T47D (cell line): ENCODE measurements around the gene CDHR1.
A peak's percentile ranks its signal among the peaks of the same experiment; 100 is the strongest.
"Not testable (repeated sequence)": the region's sequence is repeated elsewhere in the genome, so short reads cannot be mapped to it uniquely, and the experiment has no call there.

Source experiments
- DNase-seq, 2 experiments: peaks; one replicate each; pipeline versions ENCODE4 v3.0.0 to v3.0.0-alpha.2; 2011 to 2012; ENCODE audit warnings: low read depth in 1 of 2, low spot score in 1 of 2
- JUND ChIP-seq: IDR thresholded peaks from 2 replicates; pipeline ENCODE4 v1.6.1; 2012; ENCODE audit warnings: low read depth
- in situ Hi-C: cut with HindIII; loops from 2 replicates; pipeline ENCODE4 v1.10.0; 2016; ENCODE audit warnings: low sequenced_read_pairs, low pct_unique_long_range_greater_than_20kb

CDHR1 gene

DNA sequence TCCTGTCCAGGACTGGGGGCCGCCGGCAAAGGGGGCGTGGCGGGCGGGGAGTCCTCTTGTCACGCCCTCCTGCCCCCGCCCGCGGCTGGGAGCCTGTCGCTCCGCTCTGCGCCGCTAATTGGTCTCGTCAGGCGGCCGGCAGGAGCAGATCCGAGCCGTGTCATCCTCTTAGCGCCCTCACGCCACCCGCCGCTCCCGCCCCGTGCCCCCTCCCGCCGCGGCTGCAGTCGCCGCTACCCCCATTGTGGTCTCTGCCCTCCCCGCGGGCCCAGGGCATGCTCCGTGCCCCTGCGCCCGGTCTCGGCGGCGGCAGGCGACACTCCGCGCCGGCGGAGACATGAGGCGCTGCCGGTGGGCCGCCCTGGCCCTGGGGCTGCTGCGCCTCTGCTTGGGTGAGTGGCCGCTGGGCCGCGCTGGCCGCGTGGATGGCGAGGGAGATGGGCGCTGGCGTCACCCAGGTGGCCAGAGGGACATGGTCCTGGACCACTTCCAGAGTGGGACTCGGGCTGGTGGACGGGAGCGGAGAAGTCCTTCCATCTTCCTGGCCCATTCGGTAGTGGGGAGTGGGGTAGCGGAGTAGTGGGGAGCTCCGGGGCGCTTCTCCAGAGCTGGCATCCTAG is at the start of gene CDHR1:
CDHR1 (plus strand) TSS at position 114 of the 620 bp plus-strand sequence; CDS start at position 338, 224 bp downstream.
- in situ Hi-C loops: no loop called here

DNA sequence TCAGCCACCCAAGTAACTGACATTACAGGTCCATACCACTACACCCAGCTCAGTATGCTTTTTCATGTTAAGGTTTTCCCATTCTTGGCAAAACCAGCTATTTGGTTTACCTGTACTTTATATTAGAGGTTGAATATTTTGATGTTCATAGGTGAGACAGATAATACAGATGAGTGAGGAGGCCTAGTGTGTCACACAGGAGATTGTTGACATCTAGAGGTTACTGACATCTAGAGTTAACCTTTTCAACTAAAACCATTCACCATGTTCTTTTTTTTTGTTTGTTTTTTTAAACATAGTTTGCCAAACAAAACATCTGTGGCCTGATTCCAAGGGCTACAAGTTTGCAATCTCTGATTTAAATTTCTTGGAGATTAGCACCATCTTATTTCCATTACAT is 47.0 kb upstream of the CDHR1 start:
- TF ChIP-seq JUND: no peak
- in situ Hi-C loops: no loop called here
- DNase-seq: no peak

More for the DNA sequence above, at the start of gene CDHR1:
- TF ChIP-seq JUND: no peak
- DNase-seq: no peak

DNA sequence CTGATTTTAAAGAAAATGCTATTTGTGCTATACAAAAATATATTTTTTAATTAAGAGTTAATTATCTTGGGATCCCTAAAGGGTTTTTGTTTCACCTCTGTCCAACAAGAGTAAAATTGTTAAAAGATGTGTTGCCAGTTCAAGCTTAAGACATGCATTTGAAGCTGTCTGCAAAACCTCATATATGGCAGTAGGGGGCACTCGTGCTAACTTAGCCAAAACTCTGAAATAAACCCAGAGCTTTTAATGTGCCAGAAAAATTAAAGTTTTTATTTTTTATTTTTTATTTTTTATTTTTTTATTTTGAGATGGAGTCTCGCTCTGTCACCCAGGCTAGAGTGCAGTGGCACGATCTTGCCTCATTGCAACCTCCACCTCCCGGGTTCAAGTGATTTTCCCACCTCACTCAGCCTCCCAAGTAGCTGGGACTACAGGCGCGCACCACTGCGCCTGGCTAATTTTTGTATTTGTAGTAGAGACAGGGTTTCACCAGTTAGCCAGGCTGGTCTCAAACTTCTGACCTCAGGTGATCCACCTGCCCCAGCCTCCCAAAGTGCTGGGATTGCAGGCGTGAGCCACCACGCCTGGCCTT is 46.2 kb upstream of the CDHR1 start:
- peak; percentile 36 to 49 for DNase-seq
- in situ Hi-C loops: not testable (repeated sequence)

DNA sequence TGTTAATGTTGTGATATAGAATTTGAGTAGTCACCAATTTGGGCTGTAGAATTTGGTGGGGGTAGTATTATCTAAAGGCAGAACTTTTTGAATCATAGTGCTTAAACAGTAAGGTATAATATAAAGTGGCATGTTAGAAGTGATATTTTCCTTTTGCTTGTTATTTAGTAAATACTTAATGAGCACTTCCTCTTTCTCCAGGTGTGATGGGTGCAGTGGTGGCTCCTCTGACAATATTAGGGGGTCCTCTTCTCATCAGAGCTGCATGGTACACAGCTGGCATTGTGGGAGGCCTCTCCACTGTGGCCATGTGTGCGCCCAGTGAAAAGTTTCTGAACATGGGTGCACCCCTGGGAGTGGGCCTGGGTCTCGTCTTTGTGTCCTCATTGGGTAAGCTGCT is 44.5 kb upstream of the CDHR1 start:
- TF ChIP-seq JUND: no peak
- in situ Hi-C loops: no loop called here
- no peak for DNase-seq

DNA sequence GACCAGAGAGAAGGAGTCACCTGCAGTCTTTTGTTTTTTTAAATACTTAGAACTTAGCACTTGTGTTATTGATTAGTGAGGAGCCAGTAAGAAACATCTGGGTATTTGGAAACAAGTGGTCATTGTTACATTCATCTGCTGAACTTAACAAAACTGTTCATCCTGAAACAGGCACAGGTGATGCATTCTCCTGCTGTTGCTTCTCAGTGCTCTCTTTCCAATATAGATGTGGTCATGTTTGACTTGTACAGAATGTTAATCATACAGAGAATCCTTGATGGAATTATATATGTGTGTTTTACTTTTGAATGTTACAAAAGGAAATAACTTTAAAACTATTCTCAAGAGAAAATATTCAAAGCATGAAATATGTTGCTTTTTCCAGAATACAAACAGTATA is 41.6 kb upstream of the CDHR1 start:
- no peak for TF ChIP-seq JUND
- DNase-seq: no peak
- in situ Hi-C loops: no loop called here

DNA sequence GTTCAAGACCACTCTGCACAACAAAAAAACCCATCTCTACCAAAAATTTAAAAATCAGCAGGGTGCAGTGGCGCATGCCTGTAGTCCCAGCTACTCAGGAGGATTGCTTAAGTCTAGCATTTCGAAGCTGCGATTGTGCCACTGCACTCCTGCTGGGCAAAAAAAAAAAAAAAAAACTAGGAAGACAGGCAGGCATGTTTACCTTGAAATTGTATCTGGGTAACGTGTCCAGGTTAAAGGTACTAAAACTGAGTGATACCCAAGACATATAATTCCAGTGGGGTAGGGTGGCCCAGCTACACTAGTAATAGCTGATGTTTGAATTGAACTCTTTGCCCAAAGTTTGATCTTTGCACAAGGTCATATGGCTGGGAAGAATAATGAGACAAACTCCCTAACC is 38.8 kb upstream of the CDHR1 start:
- in situ Hi-C loops: no loop called here
- TF ChIP-seq JUND: no peak
- DNase-seq: no peak

DNA sequence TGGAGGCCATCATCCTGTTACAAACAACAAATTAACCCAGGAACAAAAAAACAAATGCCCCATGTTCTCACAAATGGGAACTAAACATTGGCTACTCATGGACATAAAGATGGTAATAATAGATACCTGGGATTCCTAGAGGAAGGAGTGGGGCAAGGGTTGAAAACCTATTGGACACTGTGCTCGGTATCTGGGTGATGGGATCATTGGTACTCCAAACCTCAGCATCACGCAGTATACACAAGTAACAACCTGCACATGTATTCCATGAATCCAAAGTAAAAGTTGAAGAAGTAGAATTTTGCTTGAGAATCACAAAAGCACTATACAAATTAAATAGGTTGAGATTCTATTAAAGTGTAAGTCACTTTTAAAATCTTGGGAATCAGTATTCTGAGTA is 38.3 kb upstream of the CDHR1 start:
- DNase-seq: no peak
- in situ Hi-C loops: no loop called here
- no peak for TF ChIP-seq JUND

DNA sequence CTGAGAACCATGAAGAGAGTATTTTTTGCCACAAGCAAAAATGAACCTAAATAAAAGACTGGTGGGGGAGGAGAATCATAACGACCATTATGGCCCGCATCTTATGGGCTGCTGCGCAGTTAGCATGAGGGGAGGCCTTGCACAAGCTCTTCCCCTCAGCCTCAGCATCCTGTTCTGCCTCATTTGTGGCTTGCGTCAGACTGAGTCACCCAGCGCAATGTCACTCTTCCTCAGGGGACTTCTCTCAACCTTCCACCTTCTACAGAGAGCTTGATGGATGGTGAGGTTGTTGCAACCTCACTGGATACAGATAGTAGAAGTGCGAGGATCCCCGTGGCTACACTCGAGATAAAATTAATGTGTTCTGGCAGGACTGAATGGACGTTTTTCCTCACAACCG is 37.6 kb upstream of the CDHR1 start:
- in situ Hi-C loops: no loop called here
- no peak for TF ChIP-seq JUND
- no peak for DNase-seq

DNA sequence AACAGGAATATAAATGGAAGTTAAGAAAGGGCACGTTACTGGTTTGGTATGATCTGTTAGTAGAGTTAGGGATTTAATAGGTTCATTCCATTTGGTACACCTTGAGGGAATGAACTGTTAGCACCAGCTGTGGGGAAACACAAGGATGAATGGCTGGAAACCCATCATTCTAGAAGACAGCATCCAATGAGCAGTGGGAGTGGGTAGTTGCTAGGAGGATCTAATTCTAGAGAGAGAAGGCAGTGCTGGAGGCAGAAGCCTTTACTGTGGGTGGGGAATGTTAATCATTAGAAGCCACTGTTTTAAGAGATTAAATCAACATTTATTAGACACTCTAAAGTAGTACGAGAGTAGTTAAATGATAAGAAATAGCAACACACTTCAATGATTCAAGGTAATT is 36.3 kb upstream of the CDHR1 start:
- no peak for DNase-seq
- TF ChIP-seq JUND: no peak
- in situ Hi-C loops: no loop called here

DNA sequence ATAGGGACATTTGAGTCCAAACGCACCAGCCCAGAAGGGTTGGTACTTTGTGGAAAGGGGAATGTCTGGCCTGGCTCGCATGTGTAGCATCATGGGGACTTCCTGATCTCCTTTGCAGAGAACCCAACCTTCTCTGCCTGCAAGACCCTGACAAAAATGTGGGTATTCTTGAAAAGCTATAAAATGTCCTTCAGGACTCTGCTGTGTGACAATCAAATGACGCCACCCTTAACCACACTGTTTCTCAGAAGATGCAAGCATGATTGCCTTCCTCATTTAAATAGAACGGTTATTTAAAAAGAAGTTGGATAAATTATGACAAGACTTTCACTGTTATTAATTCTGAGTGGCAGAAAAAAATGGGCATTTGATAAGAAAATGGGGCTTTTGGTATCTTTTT is 35.8 kb upstream of the CDHR1 start:
- in situ Hi-C loops: no loop called here
- no peak for TF ChIP-seq JUND
- DNase-seq: no peak

DNA sequence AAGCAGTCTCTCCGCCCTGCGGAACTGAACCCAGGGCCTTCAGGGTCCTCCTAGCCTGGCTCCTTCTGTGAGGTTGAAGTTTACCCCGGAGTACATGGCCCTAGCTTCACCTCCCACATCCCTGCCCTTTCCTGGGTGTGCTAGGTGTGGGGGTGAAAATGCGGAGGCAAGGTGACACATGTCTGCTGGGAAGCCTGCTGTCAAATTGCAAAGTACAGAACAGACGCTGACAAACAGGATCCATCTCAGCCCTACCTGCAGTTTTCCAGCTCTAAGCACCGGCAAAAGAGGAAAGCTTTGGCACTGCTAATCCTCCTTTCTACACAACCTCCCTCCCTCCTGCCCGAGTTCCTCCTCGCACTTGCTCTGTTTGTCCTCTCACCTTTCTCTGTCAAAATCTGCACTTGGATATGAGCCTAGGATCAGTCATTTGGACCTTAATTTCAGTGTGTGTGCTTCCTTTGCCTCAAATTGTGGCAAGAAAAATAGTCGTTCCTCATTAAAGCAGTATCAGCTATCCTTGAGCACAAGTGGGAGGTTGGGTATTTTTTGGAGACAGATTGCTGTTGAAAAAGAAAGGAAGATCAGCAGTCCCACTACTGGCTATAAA is 35.2 kb upstream of the CDHR1 start:
- TF ChIP-seq JUND: no peak
- in situ Hi-C loops: no loop called here
- no peak for DNase-seq

DNA sequence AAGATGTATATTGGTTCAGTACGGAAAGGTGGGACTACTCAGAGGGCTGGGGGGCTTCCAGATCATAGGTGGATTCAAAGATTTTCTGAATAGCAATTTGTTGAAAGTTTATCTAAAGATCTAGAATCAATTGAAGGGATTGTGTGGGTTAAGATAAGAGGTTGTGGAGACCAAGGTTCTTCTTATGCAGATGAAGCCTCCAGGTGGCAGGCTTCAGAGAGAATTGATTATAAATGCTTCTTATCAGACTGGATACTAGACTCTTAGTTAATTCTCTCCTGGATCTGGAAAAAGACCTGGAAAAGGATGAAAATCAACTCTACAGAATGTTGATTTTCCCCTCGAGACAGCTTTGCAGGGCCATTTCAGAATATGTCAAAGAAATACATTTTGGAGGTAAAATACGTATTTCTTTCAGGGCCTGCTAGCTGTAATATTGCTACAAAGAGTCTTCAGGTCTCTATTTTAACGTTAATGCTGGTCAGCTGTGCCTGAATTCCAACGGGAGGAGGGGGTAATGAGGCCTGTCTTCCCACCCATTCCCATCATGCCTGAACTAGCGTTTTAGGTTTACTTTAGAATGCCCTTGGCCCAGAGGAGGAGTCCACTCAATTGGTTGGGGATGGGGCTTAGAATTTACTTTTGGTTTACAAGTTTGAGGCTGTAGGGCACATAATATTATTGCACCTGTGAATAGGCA is 33.5 kb upstream of the CDHR1 start:
- no peak for TF ChIP-seq JUND
- no peak for DNase-seq
- in situ Hi-C loops: no loop called here

DNA sequence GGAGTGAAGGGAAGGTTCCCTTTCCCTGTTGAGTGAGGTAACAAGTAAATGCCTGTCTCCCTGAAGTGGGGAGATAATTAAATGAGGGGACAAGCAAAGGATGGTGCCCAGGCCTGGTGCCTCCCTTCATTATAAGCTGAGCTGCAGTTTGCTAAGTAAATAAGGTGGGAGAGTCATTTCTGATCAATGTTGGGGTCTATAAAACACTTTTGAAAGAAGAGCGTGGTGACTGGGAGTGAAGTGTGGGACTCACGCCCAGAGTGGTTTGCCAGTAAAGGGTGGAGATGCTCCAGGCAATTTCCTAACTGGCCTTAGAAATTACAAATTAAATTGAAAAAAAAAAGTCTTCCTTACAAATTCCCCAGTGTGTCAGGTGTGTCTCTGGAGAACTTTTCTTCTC is 30.3 kb upstream of the CDHR1 start:
- TF ChIP-seq JUND: no peak
- no peak for DNase-seq
- in situ Hi-C loops: no loop called here
